Mesendoderm (in vitro differentiated cells): ENCODE results near the gene TICAM2.
A peak's percentile ranks its signal among the peaks of the same experiment; 100 is the strongest.

Source experiments
- DNase-seq: peaks from one replicate; pipeline ENCODE4 v3.0.0; 2013
- H2AK5ac ChIP-seq: 2 replicates; pipeline ENCODE4 v1.6.1; 2013; ENCODE audit warnings: low read length, inconsistent platforms
- H2BK120ac ChIP-seq: 2 replicates; pipeline ENCODE4 v1.6.1; 2013; ENCODE audit warnings: low read depth, mild to moderate bottlenecking, low read length, moderate library complexity, mixed read lengths
- H2BK15ac ChIP-seq: replicated peaks from 2 replicates; pipeline ENCODE4 v1.6.1; 2013; ENCODE audit warnings: low read depth, mild to moderate bottlenecking, moderate library complexity
- H2BK5ac ChIP-seq: 2 replicates; pipeline ENCODE4 v1.6.1; 2013; ENCODE audit warnings: low read length, inconsistent platforms
- H3K18ac ChIP-seq: 2 replicates; pipeline ENCODE4 v1.6.1; 2013; ENCODE audit warnings: mild to moderate bottlenecking, low read length, mixed read lengths
- H3K23ac ChIP-seq: one replicate; pipeline ENCODE4 v1.6.1; 2013; ENCODE audit warnings: low read length
- H3K27ac ChIP-seq: 2 replicates; pipeline ENCODE4 v1.5.1; 2013; ENCODE audit warnings: low read depth, mild to moderate bottlenecking, inconsistent platforms, low read length, moderate library complexity
- H3K27me3 ChIP-seq: 2 replicates; pipeline ENCODE4 v1.6.1; 2013; ENCODE audit warnings: low read length, control low read depth, mild to moderate bottlenecking, inconsistent platforms; ENCODE audit not compliant: insufficient read depth, poor library complexity
- H3K36me3 ChIP-seq: 2 replicates; pipeline ENCODE4 v1.6.1; 2013; ENCODE audit warnings: low read length, inconsistent platforms; ENCODE audit not compliant: control insufficient read depth, insufficient read depth
- H3K4ac ChIP-seq: one replicate; pipeline ENCODE4 v1.6.1; 2013; ENCODE audit warnings: low read depth, mild to moderate bottlenecking, low read length, moderate library complexity
- H3K4me1 ChIP-seq: 2 replicates; pipeline ENCODE4 v1.6.1; 2013; ENCODE audit warnings: low read depth, low read length, inconsistent platforms; ENCODE audit not compliant: control insufficient read depth
- H3K4me2 ChIP-seq: 2 replicates; pipeline ENCODE4 v1.6.1; 2013; ENCODE audit warnings: low read length
- H3K4me3 ChIP-seq: 2 replicates; pipeline ENCODE4 v1.5.1; 2013; ENCODE audit warnings: mild to moderate bottlenecking, low read length
- H3K56ac ChIP-seq: one replicate; pipeline ENCODE4 v1.6.1; 2013; ENCODE audit warnings: low read length
- H3K79me1 ChIP-seq: 2 replicates; pipeline ENCODE4 v1.6.1; 2013; ENCODE audit warnings: low read length, inconsistent platforms
- H3K79me2 ChIP-seq: 2 replicates; pipeline ENCODE4 v1.6.1; 2013; ENCODE audit warnings: mild to moderate bottlenecking, low read length; ENCODE audit not compliant: control insufficient read depth, insufficient read depth
- H3K9ac ChIP-seq: 2 replicates; pipeline ENCODE4 v1.6.1; 2013; ENCODE audit warnings: low read length, inconsistent platforms
- H4K5ac ChIP-seq: one replicate; pipeline ENCODE4 v1.6.1; 2013; ENCODE audit warnings: low read length
- H4K8ac ChIP-seq: one replicate; pipeline ENCODE4 v1.6.1; 2013; ENCODE audit warnings: low read depth, mild to moderate bottlenecking, control low read depth, low read length, moderate library complexity
- WGBS: extraction: QIAGEN DNeasy Blood & Tissue Kit; methylation state at CpG from one replicate; pipeline ENCODE4 v1.1.7; 2013; ENCODE audit warnings: low lambda C conversion rate, missing lambda C conversion rate; ENCODE audit not compliant: insufficient coverage; ENCODE audit errors: extremely low coverage; 5-methylcytosine and 5-hydroxymethylcytosine counted together

The TICAM2 gene

DNA sequence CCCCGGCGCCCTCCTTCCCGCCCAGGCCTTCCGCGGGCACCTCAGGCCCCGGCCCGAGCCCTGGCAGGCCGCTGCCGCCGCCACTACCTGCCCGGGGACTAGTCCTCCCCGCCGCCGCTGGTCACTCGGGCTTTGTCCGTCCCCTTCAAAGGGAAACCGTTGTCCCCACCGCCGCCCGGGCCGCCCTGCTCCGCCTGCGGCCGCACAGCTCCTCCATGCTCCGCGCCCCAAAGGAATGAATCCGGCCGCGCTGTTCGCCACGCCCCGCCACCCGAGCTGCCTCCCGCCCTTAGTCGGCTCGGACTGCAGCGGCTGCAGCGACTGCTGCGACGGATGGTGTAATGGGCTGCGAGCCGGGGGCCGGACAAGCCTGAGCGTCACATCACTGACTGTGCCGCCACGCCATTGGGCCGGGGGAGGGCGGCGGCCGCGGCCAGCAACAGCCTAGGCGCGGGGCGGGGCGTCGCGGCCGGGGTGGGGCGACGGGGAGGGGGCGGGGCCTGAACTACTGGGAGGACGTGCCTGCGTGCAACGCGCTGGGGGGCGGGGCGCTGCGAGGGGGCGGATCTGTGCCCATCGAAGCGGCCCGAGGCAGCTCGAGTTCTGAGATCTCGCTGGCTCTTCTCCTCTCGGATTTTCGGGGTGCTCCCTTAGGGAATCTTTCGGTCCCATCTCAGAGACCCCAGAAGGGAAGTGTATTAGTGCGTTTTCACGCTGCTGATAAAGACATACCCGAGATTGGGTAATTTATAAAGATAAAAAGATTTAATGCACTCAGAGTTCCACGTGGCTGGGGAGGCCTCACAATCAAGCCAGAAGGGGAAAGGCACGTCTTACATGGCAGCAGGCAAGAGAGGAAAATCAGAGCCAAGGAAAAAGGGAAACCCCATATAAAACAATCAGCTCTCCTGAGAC, 57.6 kb downstream of the TICAM2 start, which contains the start of gene FEM1C:
TSS of gene FEM1C (minus strand) at position 340 of the 915 bp plus-strand sequence. CDS start 1,282 bp downstream, outside the sequence.
- peak within 1 kb of the TSS; percentile 81 for H3K23ac ChIP-seq
- H3K18ac ChIP-seq = peak within 1 kb of the TSS; percentile 97
- H3K9ac ChIP-seq = peak within 1 kb of the TSS; percentile 82
- H2BK15ac ChIP-seq = no peak within 1 kb of the TSS
- H3K27ac ChIP-seq = peak within 1 kb of the TSS; percentile 85
- no CpG with 5 or more reads among the region's 82 CpGs for WGBS
- peak within 1 kb of the TSS; percentile 86 for H3K56ac ChIP-seq
- H2AK5ac ChIP-seq = no peak within 1 kb of the TSS
- H3K36me3 ChIP-seq = no peaks in the 10 kb centered on the region
- H4K8ac ChIP-seq = no peak within 1 kb of the TSS
- peak within 1 kb of the TSS; percentile 78 for H3K4me2 ChIP-seq
- peak within 1 kb of the TSS; percentile 96 for H3K4ac ChIP-seq
- peaks cover 2% of the 10 kb centered on the region for H3K79me1 ChIP-seq
- peak within 1 kb of the TSS; percentile 84 for H3K4me3 ChIP-seq
- no peak within 1 kb of the TSS for H2BK5ac ChIP-seq
- H4K5ac ChIP-seq = no peak within 1 kb of the TSS
- no peaks in the 10 kb centered on the region for H3K27me3 ChIP-seq
- no peaks in the 10 kb centered on the region for H3K4me1 ChIP-seq
- H2BK120ac ChIP-seq = peak within 1 kb of the TSS; percentile 73
- DNase-seq = peak; percentile 98
- peaks cover 29% of the 10 kb centered on the region for H3K79me2 ChIP-seq

DNA sequence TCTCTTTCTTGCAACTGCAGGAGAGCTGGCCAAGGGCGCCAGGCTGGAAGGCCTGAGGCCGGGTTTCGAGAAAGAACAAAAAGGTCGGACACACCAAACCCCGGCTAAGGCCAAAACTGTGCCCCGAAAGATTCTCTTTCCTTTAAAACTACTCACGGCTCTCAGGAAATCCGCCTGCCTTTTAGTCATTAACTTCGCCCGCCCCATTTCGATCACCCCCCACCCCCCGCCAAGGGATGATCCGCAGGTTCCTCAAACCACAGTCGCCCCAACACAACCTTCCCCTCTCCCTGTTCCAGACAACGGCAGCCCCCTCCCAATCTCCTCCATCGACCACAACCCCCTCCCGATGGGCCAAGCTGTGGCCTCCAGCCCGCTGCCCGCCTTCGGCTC, 58.2 kb downstream of the TICAM2 start:
- peak overlapping the region; percentile 85 for H3K27ac ChIP-seq
- no peak overlapping the region for H2BK5ac ChIP-seq
- H3K79me2 ChIP-seq = peaks cover 35% of the 10 kb centered on the region
- H3K79me1 ChIP-seq = peaks cover 3% of the 10 kb centered on the region
- H3K4ac ChIP-seq = peak overlapping the region; percentile 96
- peak overlapping the region; percentile 78 for H3K4me2 ChIP-seq
- H3K56ac ChIP-seq = peak overlapping the region; percentile 86
- peak overlapping the region; percentile 97 for H3K18ac ChIP-seq
- peak overlapping the region; percentile 81 for H3K23ac ChIP-seq
- no peak for DNase-seq
- WGBS = no CpG with 5 or more reads among the region's 20 CpGs
- H3K9ac ChIP-seq = peak overlapping the region; percentile 82
- peak overlapping the region; percentile 84 for H3K4me3 ChIP-seq
- no peak overlapping the region for H4K5ac ChIP-seq
- H2AK5ac ChIP-seq = no peak overlapping the region
- H3K36me3 ChIP-seq = no peaks in the 10 kb centered on the region
- no peaks in the 10 kb centered on the region for H3K4me1 ChIP-seq
- H3K27me3 ChIP-seq = no peaks in the 10 kb centered on the region
- peak overlapping the region; percentile 73 for H2BK120ac ChIP-seq
- no peak overlapping the region for H4K8ac ChIP-seq
- no peak overlapping the region for H2BK15ac ChIP-seq

GRCh38 chr5:115543365-115544042, 58.8 kb downstream of the TICAM2 start:
- Histone ChIP-seq H4K5ac (no peak overlapping the region), H3K36me3 (no peaks in the 10 kb centered on the region), H3K23ac (peak overlapping the region; percentile 48), H3K79me2 (peaks cover 41% of the 10 kb centered on the region), H3K18ac (peak overlapping the region; percentile 97), H3K4me3 (peak overlapping the region; percentile 84), H2BK120ac (peak overlapping the region; percentile 73), H3K79me1 (peaks cover 5% of the 10 kb centered on the region), H3K56ac (peak overlapping the region; percentile 86), H4K8ac (no peak overlapping the region), H3K27me3 (no peaks in the 10 kb centered on the region), H3K4me1 (no peaks in the 10 kb centered on the region), H2BK15ac (no peak overlapping the region), H3K4ac (peak overlapping the region; percentile 96), H3K9ac (peak overlapping the region; percentile 82), H2BK5ac (no peak overlapping the region), H3K27ac (peak overlapping the region; percentile 60), H2AK5ac (no peak overlapping the region), H3K4me2 (peak overlapping the region; percentile 78)
- DNase-seq = peak; percentile 64
- WGBS = no CpG with 5 or more reads among the region's 15 CpGs

DNA sequence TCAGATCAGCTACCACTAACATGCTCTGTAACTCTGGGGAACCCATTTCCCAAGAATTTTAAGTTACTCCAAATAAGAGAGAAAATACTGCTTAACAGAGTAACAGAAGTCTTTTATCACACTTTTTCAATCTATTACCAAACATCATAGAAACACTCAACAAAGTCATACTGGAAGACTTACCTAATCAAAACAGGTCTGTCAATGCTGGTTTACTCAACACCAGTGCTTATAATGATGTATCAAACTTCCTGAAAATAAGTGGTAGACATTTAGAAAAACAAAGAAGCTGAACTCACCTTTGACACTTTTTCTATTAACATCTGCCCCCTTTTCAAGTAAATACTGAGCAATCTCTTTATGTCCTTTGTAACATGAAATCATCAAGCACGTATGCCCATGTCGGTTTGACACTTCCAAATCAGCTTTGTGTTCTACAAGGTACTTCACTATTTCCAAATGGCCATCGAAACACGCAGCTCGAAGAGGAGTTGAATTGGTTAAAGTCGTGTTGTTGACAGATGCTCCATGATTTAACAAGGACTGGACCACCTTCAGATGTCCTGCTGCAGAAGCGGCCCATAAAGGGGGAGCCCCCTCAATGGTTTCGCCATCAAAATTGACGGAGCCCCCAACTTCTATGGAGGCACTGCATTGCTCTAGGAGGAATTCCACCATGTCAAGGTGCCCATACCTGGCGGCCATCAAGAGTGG, 59.5 kb downstream of the TICAM2 start:
- peaks cover 45% of the 10 kb centered on the region for H3K79me2 ChIP-seq
- H3K56ac ChIP-seq = peak overlapping the region; percentile 86
- no peak overlapping the region for H4K5ac ChIP-seq
- H3K18ac ChIP-seq = no peak overlapping the region
- no peak overlapping the region for H2BK15ac ChIP-seq
- peak overlapping the region; percentile 82 for H3K9ac ChIP-seq
- no peaks in the 10 kb centered on the region for H3K4me1 ChIP-seq
- H2AK5ac ChIP-seq = no peak overlapping the region
- no peak overlapping the region for H4K8ac ChIP-seq
- peak overlapping the region; percentile 78 for H3K4me2 ChIP-seq
- no peak overlapping the region for H2BK120ac ChIP-seq
- H3K79me1 ChIP-seq = peaks cover 5% of the 10 kb centered on the region
- peak overlapping the region; percentile 84 for H3K4me3 ChIP-seq
- H3K27ac ChIP-seq = no peak overlapping the region
- H3K27me3 ChIP-seq = no peaks in the 10 kb centered on the region
- no CpG with 5 or more reads among the region's 10 CpGs for WGBS
- DNase-seq = no peak
- H2BK5ac ChIP-seq = no peak overlapping the region
- no peak overlapping the region for H3K4ac ChIP-seq
- peak overlapping the region; percentile 48 for H3K23ac ChIP-seq
- no peaks in the 10 kb centered on the region for H3K36me3 ChIP-seq

DNA sequence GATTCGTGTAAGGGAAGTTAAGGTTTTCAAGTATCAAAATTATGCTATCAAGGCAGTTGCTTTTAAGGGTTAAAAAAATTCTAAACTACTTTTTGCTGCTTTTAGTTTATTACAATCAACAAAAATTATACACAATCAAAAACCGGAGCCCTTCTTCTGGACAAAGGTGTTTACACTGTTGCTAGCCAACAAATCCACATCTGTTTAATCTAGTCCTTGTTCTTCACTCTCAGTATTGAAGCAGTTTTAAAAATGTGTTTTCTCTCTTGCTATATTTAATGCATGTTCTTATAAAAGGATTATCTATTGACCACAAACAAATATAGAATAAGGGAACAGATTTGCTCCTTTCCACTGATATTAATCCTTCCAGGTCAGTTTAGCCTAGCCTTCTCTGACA, 60.2 kb downstream of the TICAM2 start:
- Histone ChIP-seq H3K4ac (no peak overlapping the region), H2BK5ac (no peak overlapping the region), H3K4me2 (no peak overlapping the region), H3K4me3 (no peak overlapping the region), H2BK120ac (no peak overlapping the region), H4K8ac (no peak overlapping the region), H3K56ac (no peak overlapping the region), H3K9ac (no peak overlapping the region), H3K79me2 (peaks cover 49% of the 10 kb centered on the region), H3K18ac (no peak overlapping the region), H3K36me3 (no peaks in the 10 kb centered on the region), H2AK5ac (no peak overlapping the region), H3K4me1 (no peaks in the 10 kb centered on the region), H2BK15ac (no peak overlapping the region), H3K79me1 (peaks cover 9% of the 10 kb centered on the region), H4K5ac (no peak overlapping the region), H3K27ac (no peak overlapping the region), H3K23ac (no peak overlapping the region), H3K27me3 (no peaks in the 10 kb centered on the region)
- no peak for DNase-seq
- WGBS = 100% methylated on average over 1 of the region's 2 CpGs
